ENCODE results near the gene MKNK1.

Gene MKNK1

DNA sequence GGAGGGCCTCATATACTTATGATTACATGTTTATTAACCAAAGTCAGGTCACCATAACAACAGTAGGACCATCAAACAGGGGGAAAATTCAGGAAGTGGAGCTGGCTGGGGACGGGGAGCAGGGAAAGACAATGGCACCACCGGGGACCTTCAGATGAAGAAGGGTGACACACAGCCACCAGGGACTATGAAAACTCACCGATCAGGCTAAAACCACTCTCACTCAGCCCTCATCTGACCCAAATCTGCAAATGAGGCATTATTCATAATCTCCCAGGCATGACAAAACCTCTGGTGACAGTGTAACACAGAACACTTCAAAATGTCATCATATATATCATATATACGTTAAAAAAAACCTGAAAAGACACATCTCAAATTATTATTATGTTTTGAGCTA is 11.2 kb downstream of the MKNK1 start:
- TF ChIP-seq EZH2phosphoT487 (conservative IDR thresholded peaks at IDR 0.05; ENCODE audit: low read length), result no peak
- TF ChIP-seq, protein P1, sequence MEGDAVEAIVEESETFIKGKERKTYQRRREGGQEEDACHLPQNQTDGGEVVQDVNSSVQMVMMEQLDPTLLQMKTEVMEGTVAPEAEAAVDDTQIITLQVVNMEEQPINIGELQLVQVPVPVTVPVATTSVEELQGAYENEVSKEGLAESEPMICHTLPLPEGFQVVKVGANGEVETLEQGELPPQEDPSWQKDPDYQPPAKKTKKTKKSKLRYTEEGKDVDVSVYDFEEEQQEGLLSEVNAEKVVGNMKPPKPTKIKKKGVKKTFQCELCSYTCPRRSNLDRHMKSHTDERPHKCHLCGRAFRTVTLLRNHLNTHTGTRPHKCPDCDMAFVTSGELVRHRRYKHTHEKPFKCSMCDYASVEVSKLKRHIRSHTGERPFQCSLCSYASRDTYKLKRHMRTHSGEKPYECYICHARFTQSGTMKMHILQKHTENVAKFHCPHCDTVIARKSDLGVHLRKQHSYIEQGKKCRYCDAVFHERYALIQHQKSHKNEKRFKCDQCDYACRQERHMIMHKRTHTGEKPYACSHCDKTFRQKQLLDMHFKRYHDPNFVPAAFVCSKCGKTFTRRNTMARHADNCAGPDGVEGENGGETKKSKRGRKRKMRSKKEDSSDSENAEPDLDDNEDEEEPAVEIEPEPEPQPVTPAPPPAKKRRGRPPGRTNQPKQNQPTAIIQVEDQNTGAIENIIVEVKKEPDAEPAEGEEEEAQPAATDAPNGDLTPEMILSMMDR (IDR thresholded peaks at IDR 0.05; ENCODE audit: insufficient read depth, low read length, poor library complexity, severe bottlenecking), result no peak
- Histone ChIP-seq H4K20me1 (ENCODE audit: low read depth, low read length) (no peaks in the 10 kb centered on the region), H3K27ac (ENCODE audit: low read depth, low read length) (no peak overlapping the region), H3K9me3 (ENCODE audit: insufficient read depth, low read length) (no peaks in the 10 kb centered on the region), H2AFZ (ENCODE audit: low read depth, low read length, severe bottlenecking) (no peak overlapping the region), H3K9me2 (replicated peaks; ENCODE audit: insufficient read depth, low read length) (no peaks in the 10 kb centered on the region), H3F3A (ENCODE audit: insufficient read depth) (no peaks in the 10 kb centered on the region), H3K4me2 (ENCODE audit: low read depth, low read length, poor library complexity, severe bottlenecking) (no peak overlapping the region), H3K27me3 (ENCODE audit: low read length) (no peaks in the 10 kb centered on the region), H3K36me3 (ENCODE audit: low read length) (peaks cover 3% of the 10 kb centered on the region; the same call in 1 of the 2 replicates), H3K79me2 (ENCODE audit: insufficient read depth, low read length) (no peaks in the 10 kb centered on the region), H3K9ac (ENCODE audit: low read length) (no peak overlapping the region), H3K4me3 (ENCODE audit: insufficient read depth, low read length, poor library complexity, severe bottlenecking) (no peak overlapping the region)

- no peaks in the 10 kb centered on the region for H3K27me3 ChIP-seq (ENCODE audit: low read length)
- TF ChIP-seq, protein P1 (IDR thresholded peaks at IDR 0.05; ENCODE audit: insufficient read depth, low read length, poor library complexity, severe bottlenecking), result no peak
- no peak for TF ChIP-seq EZH2phosphoT487 (conservative IDR thresholded peaks at IDR 0.05; ENCODE audit: low read length)
- H3K79me2 ChIP-seq (ENCODE audit: insufficient read depth, low read length), result no peaks in the 10 kb centered on the region
- H3F3A ChIP-seq (ENCODE audit: insufficient read depth), result no peaks in the 10 kb centered on the region
- H3K27ac ChIP-seq (ENCODE audit: low read depth, low read length), result no peak overlapping the region
- no peak overlapping the region for H3K9ac ChIP-seq (ENCODE audit: low read length)
- no peak overlapping the region for H3K4me3 ChIP-seq (ENCODE audit: insufficient read depth, low read length, poor library complexity, severe bottlenecking)
- no peaks in the 10 kb centered on the region for H3K9me3 ChIP-seq (ENCODE audit: insufficient read depth, low read length)
- H4K20me1 ChIP-seq (ENCODE audit: low read depth, low read length), result no peaks in the 10 kb centered on the region
- no peak overlapping the region for H2AFZ ChIP-seq (ENCODE audit: low read depth, low read length, severe bottlenecking)
- H3K9me2 ChIP-seq (replicated peaks; ENCODE audit: insufficient read depth, low read length), result no peaks in the 10 kb centered on the region
- peaks cover 3% of the 10 kb centered on the region; the same call in 1 of the 2 replicates for H3K36me3 ChIP-seq (ENCODE audit: low read length)
- no peak overlapping the region for H3K4me2 ChIP-seq (ENCODE audit: low read depth, low read length, poor library complexity, severe bottlenecking)
Measured at GRCh38 chr1:46589529-46589928, 14.5 kb downstream of the MKNK1 start.

- H3K4me2 ChIP-seq (ENCODE audit: low read depth, low read length, poor library complexity, severe bottlenecking), result no peak overlapping the region
- TF ChIP-seq, protein P1 (IDR thresholded peaks at IDR 0.05; ENCODE audit: insufficient read depth, low read length, poor library complexity, severe bottlenecking), result no peak
- no peak for TF ChIP-seq EZH2phosphoT487 (conservative IDR thresholded peaks at IDR 0.05; ENCODE audit: low read length)
- no peaks in the 10 kb centered on the region for H3K79me2 ChIP-seq (ENCODE audit: insufficient read depth, low read length)
- no peaks in the 10 kb centered on the region for H3K9me2 ChIP-seq (replicated peaks; ENCODE audit: insufficient read depth, low read length)
- no peak overlapping the region for H3K9ac ChIP-seq (ENCODE audit: low read length)
- no peak overlapping the region for H3K27ac ChIP-seq (ENCODE audit: low read depth, low read length)
- H3K4me3 ChIP-seq (ENCODE audit: insufficient read depth, low read length, poor library complexity, severe bottlenecking), result no peak overlapping the region
- H3K27me3 ChIP-seq (ENCODE audit: low read length), result no peaks in the 10 kb centered on the region
- H3K36me3 ChIP-seq (ENCODE audit: low read length), result peaks cover 3% of the 10 kb centered on the region; the same call in 1 of the 2 replicates
- no peak overlapping the region for H2AFZ ChIP-seq (ENCODE audit: low read depth, low read length, severe bottlenecking)
- H3K9me3 ChIP-seq (ENCODE audit: insufficient read depth, low read length), result no peaks in the 10 kb centered on the region
- H4K20me1 ChIP-seq (ENCODE audit: low read depth, low read length), result no peaks in the 10 kb centered on the region
- no peaks in the 10 kb centered on the region for H3F3A ChIP-seq (ENCODE audit: insufficient read depth)
Measured at GRCh38 chr1:46587069-46587468, 17.0 kb downstream of the MKNK1 start.
